IPS-NIHi7 (cell line): Measurements from ENCODE around the gene PRDM5.

ENCODE experiments used
- DNase-seq: peaks from one replicate; pipeline ENCODE4 v3.0.0; 2012; ENCODE audit warnings: mixed read lengths; ENCODE audit errors: extremely low spot score

Gene PRDM5

DNA sequence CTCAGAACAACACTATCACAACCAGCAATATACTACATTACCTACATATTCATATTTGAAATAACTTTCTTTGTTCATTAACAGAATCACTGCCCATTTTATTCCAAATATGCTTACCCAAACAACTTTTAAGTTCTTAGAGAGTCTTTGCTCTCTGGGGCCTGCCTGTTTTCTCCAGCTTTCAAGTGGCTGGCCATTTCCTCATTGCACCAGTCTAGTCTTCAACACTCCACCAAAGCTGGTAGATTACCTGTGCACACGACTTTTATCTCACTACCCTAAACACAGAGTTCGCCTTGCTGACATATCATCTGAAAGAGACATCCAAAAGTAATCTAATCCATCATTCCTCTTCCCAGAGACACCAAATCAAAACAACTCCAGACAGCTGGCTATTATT lies 66.2 kb downstream of the PRDM5 start:
- no peak for DNase-seq

DNA sequence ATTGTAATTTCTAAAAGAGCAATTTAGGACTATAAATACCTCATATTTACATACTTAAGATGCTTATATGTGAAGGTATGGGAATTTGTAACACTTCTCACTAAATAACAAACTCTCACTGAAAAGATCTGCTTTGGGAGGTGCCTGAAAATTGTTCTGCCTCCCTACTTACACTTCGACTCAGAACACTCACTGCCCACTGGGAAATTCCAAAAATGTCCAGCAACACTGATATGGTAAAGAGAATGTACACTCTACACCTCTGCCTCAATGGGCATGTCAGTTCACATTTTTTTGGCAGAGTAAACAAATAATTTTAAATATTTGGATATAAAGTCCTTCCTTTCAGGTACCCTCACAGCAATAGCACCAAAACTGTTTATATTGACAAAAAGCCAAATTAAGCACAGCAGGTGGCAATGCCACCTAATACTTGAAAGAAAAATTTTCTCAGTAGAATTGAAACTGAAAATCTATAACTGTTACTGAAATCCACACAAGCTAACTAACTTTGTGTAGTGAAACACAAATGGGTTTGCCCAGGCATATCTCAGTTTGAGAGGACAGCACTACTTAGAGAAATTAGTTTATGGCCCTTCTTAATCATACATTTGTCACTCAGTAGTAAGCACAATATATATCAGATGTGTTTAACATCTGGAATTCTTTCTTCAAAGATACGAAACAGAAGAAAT lies 67.1 kb downstream of the PRDM5 start:
- DNase-seq = no peak

DNA sequence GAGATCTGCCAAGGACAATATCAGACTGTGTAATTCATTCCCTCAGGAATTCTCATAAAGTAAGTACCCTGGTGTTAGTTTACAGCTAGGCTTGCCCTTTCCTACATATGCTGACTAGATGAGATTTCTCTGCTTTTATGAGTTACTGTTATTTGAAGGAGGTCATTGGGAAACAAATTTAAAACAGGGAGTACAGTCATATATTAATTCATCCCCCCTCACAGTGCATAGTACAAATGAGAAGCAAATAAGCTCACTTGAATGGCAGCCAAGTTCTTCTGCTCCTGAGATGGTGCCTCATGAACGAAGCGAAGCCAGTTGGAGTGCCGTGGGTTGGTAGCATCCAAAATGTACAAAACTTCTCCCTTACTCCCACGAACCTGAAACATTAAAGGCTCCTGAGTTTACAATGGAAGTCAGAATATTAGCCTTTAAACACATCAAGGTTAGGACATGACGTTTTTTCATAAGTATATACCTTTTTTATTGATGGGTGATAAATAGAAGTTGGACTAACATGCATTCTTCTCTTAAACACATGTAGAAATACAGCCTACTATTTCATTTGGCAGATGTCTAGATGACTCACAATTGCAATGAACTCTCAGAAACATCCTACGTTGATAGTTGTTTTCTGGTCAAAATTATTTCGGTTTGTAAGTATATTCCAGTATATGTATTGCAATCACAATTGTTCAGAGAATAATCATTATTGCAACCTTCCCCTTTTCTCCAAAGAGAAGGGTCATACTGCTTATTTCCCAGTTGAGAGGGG lies 69.2 kb downstream of the PRDM5 start:
- DNase-seq = no peak

- DNase-seq = no peak
Observed at GRCh38 chr4:120850018-120850599, 72.4 kb downstream of the PRDM5 start.

DNA sequence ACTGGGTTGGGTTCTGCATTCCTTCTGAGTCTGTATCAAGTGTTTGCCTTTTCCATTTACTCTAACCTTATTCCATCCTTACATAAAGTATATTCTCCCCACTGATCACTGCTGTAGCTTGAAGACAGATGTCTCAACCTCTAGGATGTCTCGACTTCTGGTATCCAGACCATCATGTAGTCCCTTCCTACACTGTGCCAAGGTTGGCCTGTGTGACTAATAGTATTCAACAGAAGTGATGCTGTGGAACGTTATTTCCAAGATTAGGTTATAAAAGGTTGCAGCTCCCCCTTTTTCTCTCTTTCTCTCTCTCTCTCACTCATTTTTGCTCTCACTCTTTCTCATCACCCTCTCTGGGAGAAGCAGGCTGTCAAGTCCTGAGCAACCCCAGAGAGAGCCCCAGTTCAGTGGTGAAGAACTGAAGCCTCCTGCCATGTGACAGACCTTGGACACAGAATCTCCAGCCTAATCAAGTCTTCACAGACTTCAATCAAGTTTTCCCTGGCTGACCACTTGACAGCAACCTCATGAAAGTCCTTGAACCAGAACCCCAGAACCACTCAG lies 75.4 kb downstream of the PRDM5 start:
- DNase-seq = no peak

GRCh38 chr4:120844528-120844921 lies 78.0 kb downstream of the PRDM5 start:
- DNase-seq = no peak

DNA sequence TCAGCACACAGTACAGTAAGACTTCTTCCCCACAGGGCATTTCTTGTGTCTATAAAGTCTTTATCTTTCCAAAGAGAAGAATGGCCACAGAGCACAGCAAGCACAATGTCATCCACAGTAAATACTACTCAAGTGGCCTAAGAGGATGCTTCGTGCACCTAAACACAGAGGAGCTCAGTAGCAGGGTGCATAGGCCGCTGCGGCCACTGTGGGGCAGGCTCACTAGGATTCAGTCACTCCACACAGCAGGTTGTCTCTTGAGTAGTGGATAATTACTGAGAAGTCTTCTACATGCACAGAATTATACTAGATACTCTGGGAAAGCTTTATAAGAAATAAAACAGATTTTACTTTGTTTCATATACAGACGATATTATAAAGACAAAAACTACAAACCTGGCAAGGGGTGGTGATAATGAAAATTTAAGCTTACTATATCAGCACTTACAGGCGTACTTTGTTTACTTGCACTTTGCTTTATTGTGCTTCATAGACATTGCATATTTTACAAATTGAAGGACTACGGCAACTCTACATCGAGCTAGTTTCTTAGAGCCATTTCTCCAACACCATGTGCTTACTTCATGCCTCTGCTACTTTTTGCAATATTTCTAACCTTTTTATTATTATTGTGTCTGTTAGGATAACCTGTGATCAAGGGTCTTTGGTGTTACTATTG lies 78.5 kb downstream of the PRDM5 start:
- peak; percentile 70 for DNase-seq

- no peak for DNase-seq
Observed at GRCh38 chr4:120842031-120842430, 80.5 kb downstream of the PRDM5 start.

GRCh38 chr4:120841580-120841979 lies 80.9 kb downstream of the PRDM5 start:
- no peak for DNase-seq

GRCh38 chr4:120839974-120840751 lies 82.4 kb downstream of the PRDM5 start:
- no peak for DNase-seq

DNA sequence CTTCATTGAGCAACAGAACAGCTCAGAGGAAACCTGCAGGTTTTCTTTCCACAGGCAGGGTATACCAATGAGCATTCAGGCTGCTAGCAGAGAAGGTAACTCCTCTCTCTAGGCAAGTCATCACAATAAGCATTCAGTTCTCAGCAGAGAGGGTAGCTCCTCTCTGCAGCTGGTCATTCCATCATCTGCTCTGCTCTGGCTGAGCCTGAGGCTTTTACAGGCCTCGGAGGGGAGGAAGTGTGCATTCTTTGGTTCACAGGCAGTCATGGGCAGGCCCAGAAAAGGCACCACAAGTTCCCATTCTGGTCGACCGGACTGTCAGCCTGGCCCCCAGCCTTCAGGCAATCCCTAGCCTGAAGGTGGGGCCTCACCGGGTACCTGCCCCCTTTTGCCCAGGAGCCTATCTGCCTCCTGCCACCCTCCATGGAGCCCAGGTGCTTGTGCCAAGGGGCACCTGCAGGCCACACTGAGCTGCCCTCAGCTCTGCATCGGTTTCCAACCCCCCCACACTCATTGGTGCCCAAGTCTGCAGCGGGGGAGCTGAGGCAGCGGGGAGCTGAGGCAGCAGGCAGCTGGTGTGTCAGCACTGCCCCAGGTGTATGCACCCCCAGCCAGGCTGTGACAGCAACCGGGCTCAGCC lies 83.1 kb downstream of the PRDM5 start:
- DNase-seq = no peak

DNA sequence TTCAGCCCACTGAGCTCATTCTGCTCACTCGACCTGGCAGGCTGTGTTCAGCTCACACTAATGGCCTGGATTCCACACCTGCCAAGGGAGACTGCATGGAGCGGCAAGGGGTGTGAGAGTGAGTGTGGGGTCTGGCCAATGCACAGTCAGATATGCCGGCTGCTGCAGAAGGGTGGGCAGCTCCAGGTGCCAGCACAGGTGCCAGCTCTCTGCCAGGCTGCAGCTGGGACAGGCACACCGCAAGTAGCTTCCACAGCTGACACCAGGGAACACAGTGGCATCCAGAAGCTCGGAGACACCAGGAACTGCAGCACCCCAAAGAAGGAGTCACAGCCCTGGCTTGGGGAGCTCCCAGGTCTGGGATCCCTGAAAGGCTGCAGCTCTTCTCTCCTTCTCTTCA lies 83.7 kb downstream of the PRDM5 start:
- no peak for DNase-seq

GRCh38 chr4:120837656-120838055 lies 84.9 kb downstream of the PRDM5 start:
- DNase-seq = no peak

- no peak for DNase-seq
Observed at GRCh38 chr4:120835342-120835741, 87.2 kb downstream of the PRDM5 start.

GRCh38 chr4:120830204-120830603 lies 92.3 kb downstream of the PRDM5 start:
- DNase-seq = no peak

GRCh38 chr4:120829113-120829831 lies 93.3 kb downstream of the PRDM5 start:
- no peak for DNase-seq

GRCh38 chr4:120826853-120827252 lies 95.7 kb downstream of the PRDM5 start:
- DNase-seq = no peak

DNA sequence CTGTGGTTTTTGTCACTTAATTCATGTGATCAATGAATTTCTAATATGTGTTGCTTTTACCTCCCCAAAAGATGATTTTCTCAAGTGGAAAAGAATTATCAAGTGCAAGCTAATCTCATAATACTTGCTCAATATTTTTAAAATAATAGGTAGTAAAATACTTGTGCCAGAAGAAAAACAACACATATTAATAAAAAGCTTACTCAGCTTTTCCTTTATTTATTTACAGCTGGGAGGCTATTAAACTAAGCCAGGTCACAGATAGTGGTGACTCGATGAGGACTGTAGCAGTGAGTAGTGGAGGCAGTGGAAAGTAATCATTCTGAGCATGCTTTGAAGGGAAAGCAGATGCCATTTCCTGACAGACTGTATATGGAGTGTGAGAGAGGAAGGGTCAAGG lies 96.1 kb downstream of the PRDM5 start:
- no peak for DNase-seq

GRCh38 chr4:120824946-120825345 lies 97.6 kb downstream of the PRDM5 start:
- no peak for DNase-seq

DNA sequence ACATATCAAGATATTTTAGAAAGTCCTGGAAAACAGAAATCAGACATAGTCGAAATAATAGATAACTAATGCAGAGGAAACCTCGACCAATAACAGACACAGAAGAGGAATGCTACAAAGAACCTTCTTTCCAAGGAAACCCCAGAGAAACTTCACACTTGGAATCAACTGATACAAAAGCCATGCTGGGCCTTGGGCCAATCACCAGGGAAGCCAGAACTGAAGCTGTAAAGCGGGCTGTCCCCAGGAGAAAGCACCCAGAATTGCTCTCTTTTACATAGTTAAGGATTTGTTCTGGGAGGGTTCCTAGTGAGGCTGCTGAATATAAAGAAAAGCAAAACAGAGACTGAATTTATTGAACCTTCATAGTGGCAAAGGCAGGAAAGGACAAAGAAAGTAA lies 100.5 kb downstream of the PRDM5 start:
- DNase-seq = no peak
